ENCODE results near the gene MCL1.

DNA sequence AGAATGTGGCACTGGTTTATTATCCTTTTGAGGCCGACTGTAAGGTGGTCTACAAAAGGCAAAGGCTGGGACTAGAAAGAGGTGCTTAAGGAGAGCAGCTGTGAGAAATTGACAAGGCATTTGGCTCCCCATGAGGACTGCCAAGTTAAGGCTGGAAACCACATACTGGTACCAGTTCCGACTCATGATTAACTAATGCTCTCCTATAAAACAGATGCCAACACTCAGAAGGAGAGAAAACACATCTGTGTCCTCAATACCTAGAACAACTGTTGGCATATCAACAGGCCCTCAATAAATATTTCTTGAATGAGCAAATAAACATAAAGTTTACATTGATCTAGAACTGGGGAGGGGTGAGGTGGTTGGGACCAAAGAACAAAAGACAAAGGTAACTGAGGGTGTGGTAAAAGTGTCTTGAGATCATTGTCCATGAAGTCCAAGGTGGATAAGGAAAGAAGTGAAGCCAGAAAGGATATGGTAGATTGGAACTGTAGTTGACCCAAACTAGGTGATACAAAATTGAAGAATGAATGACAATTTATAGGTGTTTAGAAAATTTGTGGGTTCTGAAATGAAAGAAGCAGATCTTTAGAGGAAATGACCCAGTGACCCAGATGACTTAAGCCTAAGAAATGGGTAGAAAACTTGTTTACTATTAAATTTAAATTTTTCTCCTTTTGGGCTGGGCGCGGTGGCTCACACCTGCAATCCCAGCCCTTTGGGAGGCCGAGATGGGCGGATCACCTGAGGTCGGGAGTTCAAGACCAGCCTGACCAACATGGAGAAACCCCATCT is 16.9 kb upstream of the MCL1 start:
- no peak for TF ChIP-seq CTCF (IDR thresholded peaks at IDR 0.05)
- TF ChIP-seq ZFX (IDR thresholded peaks at IDR 0.05; ENCODE audit: borderline replicate concordance) = no peak

All from 22Rv1 (cell line).